GM13977 (cell line): ENCODE results near the gene NFIL3.

ENCODE experiments used
- DNase-seq: peaks from one replicate; pipeline ENCODE4 v3.0.0; 2012; ENCODE audit warnings: low spot score
- in situ Hi-C: fragments of 300-500 bp; cut with MboI; formaldehyde crosslinking; loops from one replicate; pipeline ENCODE4 v1.12.0; 2022; ENCODE audit warnings: low sequenced_read_pairs, low pct_unique_long_range_greater_than_20kb, mixed read lengths, inconsistent platforms; ENCODE audit not compliant: unreplicated experiment
- TF ChIP-seq, protein P1 (sequence below): IDR thresholded peaks from 2 replicates; pipeline ENCODE4 v1.5.1; 2012; ENCODE audit warnings: mild to moderate bottlenecking, control low read depth; ENCODE audit not compliant: insufficient read depth; ENCODE audit errors: extremely low read depth, missing control alignments

NFIL3 gene

DNA sequence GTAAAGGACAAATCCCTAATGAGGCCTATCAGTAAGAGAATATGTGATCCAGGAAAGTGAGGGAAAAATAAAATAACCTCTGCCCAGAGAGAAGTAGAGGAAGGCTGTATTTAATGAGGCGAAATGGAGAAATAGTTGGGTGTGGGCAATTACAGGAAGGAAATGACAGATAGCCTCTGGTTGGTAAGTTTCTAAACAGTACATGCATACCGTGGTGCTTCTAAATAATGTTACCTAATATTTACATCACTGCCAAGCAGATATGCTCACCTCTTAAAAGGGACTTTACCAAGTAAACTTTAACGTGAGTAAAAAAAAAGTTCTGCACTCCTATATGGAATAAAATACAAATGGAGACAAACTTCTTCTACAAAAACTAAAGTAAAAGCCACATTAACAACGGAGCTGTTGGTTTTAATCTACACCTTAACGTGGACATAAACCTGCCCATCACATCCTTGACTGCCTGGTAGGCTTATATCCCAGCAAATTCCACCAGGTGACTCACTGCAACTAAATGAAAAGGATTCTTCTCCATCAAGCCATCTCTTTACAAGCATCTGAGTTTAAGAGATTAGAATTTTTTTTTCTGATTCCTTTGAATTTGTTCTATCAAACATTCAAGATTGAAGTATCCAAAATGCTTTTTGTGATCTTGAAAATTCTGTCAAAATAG is 12.4 kb downstream of the NFIL3 start:
- TF ChIP-seq, protein P1, sequence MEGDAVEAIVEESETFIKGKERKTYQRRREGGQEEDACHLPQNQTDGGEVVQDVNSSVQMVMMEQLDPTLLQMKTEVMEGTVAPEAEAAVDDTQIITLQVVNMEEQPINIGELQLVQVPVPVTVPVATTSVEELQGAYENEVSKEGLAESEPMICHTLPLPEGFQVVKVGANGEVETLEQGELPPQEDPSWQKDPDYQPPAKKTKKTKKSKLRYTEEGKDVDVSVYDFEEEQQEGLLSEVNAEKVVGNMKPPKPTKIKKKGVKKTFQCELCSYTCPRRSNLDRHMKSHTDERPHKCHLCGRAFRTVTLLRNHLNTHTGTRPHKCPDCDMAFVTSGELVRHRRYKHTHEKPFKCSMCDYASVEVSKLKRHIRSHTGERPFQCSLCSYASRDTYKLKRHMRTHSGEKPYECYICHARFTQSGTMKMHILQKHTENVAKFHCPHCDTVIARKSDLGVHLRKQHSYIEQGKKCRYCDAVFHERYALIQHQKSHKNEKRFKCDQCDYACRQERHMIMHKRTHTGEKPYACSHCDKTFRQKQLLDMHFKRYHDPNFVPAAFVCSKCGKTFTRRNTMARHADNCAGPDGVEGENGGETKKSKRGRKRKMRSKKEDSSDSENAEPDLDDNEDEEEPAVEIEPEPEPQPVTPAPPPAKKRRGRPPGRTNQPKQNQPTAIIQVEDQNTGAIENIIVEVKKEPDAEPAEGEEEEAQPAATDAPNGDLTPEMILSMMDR, result no peak
- no peak for DNase-seq
- in situ Hi-C loops, result no loop called here

DNA sequence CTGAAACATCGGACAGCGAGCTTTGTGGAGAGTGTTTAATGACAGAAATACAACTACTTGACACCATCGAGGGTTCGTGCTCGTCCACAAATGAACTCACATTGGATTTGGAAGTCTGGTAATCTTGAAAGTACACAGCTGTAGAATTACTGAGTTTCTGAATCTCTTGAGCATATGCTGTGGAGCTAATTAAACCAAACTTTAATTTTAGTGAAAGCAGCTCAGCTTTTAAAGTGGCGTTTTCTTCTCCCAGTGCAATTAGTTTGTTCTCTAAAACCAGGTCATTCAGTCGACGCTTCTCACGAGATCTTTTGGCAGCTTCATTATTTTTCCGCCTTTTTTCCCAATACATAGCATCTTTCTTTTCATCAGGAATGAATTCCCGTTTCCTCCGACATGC is 13.5 kb downstream of the NFIL3 start:
- DNase-seq, result no peak
- in situ Hi-C loops, result no loop called here

DNA sequence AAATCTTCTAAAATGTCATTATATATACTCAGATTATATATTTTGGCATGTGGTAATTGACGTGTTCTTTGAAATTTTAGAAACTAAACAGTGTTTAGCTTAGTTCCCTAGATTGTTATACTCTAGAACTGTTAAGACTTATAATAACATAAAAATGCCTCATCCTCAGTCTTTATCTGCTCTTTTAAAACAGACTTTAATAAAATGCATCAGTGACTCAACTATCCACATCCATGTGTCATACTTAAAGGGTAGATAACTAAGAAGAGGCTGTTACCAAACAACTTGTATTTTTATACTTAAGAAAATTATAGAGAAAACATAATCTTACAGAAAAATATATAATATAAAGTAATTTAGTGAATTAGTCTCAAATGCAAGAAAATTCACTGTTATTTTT is 15.2 kb downstream of the NFIL3 start:
- in situ Hi-C loops, result no loop called here
- TF ChIP-seq, protein P1, result no peak
- no peak for DNase-seq

More for the DNA sequence above, 13.5 kb downstream of the NFIL3 start:
- TF ChIP-seq, protein P1, result no peak

DNA sequence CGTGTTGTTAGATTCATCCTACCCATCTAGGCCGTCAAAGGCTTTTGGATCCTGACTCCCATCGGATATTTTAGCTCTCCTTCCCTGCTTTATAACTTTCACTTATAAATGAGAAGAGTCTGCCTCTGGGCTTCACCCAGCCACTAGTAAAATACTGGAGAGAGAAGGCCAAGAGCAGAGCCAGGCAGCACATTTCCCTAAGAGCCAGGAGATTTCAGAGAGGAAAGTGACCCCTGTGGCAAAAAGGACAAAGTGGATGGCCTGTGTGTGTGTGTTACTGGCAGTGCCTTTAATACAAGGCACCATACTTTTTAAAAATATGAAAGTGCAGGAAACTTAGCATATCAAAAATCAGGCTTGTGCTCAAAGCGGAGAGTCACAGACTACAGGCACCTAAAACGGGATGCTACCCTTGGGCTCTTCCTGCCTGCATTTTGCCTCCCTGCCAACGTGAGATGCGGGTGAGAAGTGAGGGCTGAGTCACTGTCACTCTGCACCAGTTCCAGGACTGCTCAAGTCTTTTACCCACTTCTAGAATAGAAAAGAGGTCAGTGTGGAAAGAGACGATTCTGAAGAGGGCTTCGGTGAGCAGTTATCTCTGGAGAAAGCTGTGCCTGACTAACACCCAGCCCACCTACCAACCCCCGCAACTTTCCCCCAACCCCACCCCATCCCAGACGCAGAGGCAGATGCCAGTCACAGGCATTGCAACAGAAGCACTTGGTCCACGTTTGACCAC is 15.9 kb downstream of the NFIL3 start:
- TF ChIP-seq, protein P1, result no peak
- in situ Hi-C loops, result no loop called here
- no peak for DNase-seq

DNA sequence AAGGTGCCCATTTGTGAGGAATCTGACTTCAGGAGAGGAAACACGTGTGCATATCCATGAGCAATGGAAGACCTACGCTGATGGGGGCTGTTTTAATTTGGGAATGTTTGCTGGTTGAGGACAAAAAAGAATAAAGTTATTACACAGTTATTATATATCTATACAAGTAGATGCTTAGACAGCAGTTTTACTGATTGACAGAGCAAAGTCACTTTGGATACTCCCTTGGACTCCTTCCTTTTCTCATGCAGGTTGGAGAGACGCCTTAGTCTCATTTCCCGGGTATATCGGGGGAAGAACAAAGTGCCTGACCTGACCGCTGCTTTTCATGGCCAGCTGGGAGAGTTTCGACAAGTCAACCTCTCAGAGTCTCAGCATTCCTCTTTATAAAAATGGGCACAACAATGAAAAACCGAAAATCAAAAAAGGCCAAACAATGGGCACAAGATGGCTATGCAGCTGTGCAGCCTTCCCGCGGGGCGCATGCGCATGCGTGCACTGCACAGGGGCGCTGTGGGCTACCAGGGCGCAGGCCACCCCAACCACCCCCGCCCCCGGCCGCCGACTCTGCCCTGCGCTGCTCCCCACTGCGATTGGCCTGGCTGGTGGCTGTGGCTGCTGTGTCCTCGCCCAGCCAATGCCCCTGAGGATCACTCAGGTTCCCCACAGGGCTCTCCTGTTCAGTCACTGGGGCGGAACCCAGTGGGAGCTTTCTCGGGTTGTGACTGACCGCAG is 18.1 kb downstream of the NFIL3 start:
- in situ Hi-C loops, result no loop called here
- no peak for DNase-seq
- TF ChIP-seq, protein P1, result no peak

DNA sequence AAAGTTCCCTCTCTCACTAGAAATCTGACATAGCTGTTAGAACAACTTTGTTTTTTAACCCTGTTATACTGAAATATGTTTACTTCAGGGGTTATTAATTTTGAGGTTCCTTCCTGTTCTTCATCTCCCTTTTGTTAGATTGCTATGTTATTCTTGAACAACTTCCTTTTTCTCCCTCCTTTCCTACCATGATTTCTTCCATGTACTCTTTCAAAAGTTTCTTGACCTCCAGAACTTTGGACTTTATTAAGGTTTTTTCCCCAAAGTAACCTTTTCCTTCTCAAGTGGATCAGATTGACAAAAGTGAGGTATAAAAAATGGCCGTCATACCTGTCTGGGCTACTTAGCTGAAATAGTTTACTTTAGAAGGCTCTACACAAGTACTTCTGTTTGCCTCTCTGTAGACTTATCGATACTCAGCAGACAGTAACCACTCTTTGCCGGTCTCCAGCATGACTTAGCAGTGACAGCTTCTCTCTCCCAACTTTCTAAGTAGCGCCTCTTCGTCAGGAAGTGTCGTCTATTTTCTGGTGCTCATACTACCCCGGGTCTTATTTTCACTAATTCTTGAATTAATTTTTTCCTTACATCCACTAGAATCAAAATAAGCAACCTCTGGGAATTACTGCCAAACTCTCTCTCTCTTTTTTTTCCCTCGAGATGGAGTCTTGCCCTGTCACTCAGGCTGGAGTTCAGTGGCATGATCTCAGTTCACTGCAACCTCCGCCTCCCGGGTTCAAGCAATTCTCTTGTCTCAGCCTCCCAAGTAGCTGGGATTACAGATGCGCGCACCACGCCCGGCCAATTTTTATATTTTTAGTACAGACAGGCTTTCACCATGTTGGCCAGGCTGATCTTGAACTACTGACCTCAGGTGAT is 19.7 kb downstream of the NFIL3 start:
- TF ChIP-seq, protein P1, result no peak
- in situ Hi-C loops, result no loop called here
- DNase-seq, result no peak
